ENCODE measurements around the gene MTIF3.

The MTIF3 gene

GRCh38 chr13:27449936-27450828, at the start of gene MTIF3 (continued):
- TF ChIP-seq WT1 (tag by site-specific recombination; IDR thresholded peaks at IDR 0.05) (no peak), TRIM28 (IDR thresholded peaks at IDR 0.05; ENCODE audit: borderline replicate concordance, low read length) (peak; percentile 74; the same call in 1 of the 2 replicates), IKZF3 (tag by site-specific recombination; IDR thresholded peaks at IDR 0.05) (0 out of 2 replicates have a peak, but pooled peaks have one; percentile 9), ZNF341 (tag by site-specific recombination; IDR thresholded peaks at IDR 0.05; ENCODE audit: low read depth) (peak; percentile 50), GLI2 (tag by site-specific recombination; IDR thresholded peaks at IDR 0.05; ENCODE audit: borderline replicate concordance, low read depth) (no peak), ZNF202 (tag by site-specific recombination; IDR thresholded peaks at IDR 0.05; ENCODE audit: borderline replicate concordance) (no peak), ZNF146 (tag by site-specific recombination; IDR thresholded peaks at IDR 0.05) (no peak), ZNF768 (tag by site-specific recombination; IDR thresholded peaks at IDR 0.05) (no peak), PATZ1 (tag by site-specific recombination; IDR thresholded peaks at IDR 0.05) (peak; percentile 84; the same call in 1 of the 2 replicates), ZSCAN23 (tag by site-specific recombination; IDR thresholded peaks at IDR 0.05) (no peak), TSHZ1 (tag by site-specific recombination; IDR thresholded peaks at IDR 0.05; ENCODE audit: borderline replicate concordance) (no peak), ZNF26 (tag by site-specific recombination; IDR thresholded peaks at IDR 0.05) (no peak), ZBTB20 (tag by site-specific recombination; IDR thresholded peaks at IDR 0.05) (peak; percentile 72; the same call in 1 of the 2 replicates), ZNF548 (tag by site-specific recombination; IDR thresholded peaks at IDR 0.05) (no peak), OSR2 (tag by site-specific recombination; IDR thresholded peaks at IDR 0.05) (no peak), ZNF37A (tag by site-specific recombination; IDR thresholded peaks at IDR 0.05) (no peak), KLF1 (tag by site-specific recombination; IDR thresholded peaks at IDR 0.05) (peak; percentile 35; the same call in 1 of the 2 replicates), ZNF423 (tag by site-specific recombination; IDR thresholded peaks at IDR 0.05) (no peak), ZNF488 (tag by site-specific recombination; IDR thresholded peaks at IDR 0.05) (no peak), ZBTB11 (tag by site-specific recombination; conservative IDR thresholded peaks at IDR 0.05; ENCODE audit: low read depth) (peak; percentile 67), ZNF600 (tag by site-specific recombination; IDR thresholded peaks at IDR 0.05) (peak; percentile 95), ZSCAN16 (tag by site-specific recombination; IDR thresholded peaks at IDR 0.05) (0 out of 2 replicates have a peak, but pooled peaks have one; percentile 20), ZNF580 (tag by site-specific recombination; IDR thresholded peaks at IDR 0.05) (no peak), ZNF76 (tag by site-specific recombination; IDR thresholded peaks at IDR 0.05; ENCODE audit: borderline replicate concordance, low read depth) (peak; percentile 71; the same call in 1 of the 2 replicates), ZNF501 (tag by site-specific recombination; IDR thresholded peaks at IDR 0.05) (0 out of 2 replicates have a peak, but pooled peaks have one; percentile 31), ZSCAN30 (tag by site-specific recombination; IDR thresholded peaks at IDR 0.05) (peak; percentile 34; the same call in 1 of the 2 replicates), FEZF1 (tag by site-specific recombination; IDR thresholded peaks at IDR 0.05) (peak; percentile 4; the same call in 1 of the 2 replicates)
